H1 (cell line): Measurements from ENCODE around the gene CIPC. TPM values are rescaled to one million over a fixed set of nuclear protein-coding genes. Genes with fewer than 3 reads are reported as not detected.

ENCODE experiments used
- CBX8 ChIP-seq: fragments of 300-800, 300-1000 bp; sonication (generic); IDR thresholded peaks from 2 replicates; pipeline ENCODE4 v1.7.1; 2016; ENCODE audit warnings: low read depth, low read length, borderline replicate concordance
- CHD7 ChIP-seq: fragments of 300-600 bp; sonication (generic); IDR thresholded peaks from 2 replicates; pipeline ENCODE4 v1.7.1; 2012; ENCODE audit warnings: low read length, moderate library complexity, mild to moderate bottlenecking, inconsistent platforms; ENCODE audit not compliant: insufficient replicate concordance
- GABPA ChIP-seq: IDR thresholded peaks from 2 replicates; pipeline ENCODE4 v1.6.1; 2011; ENCODE audit warnings: mild to moderate bottlenecking, low read length, moderate library complexity, borderline replicate concordance; ENCODE audit not compliant: insufficient read depth
- NANOG ChIP-seq: IDR thresholded peaks from 2 replicates; pipeline ENCODE4 v1.6.1; 2011; ENCODE audit warnings: low read length, low read depth, mild to moderate bottlenecking, inconsistent platforms; ENCODE audit not compliant: insufficient read depth, poor library complexity, severe bottlenecking
- NRF1 ChIP-seq: IDR thresholded peaks from 2 replicates; pipeline ENCODE4 v1.6.1; 2011; ENCODE audit warnings: mild to moderate bottlenecking, low read depth, low read length, improper control_type of control experiment
- RBBP5 ChIP-seq: IDR thresholded peaks from 2 replicates; pipeline ENCODE4 v1.7.1; 2012; ENCODE audit warnings: low read depth, mild to moderate bottlenecking, inconsistent platforms, low read length, moderate library complexity, borderline replicate concordance
- SAP30 ChIP-seq: fragments of 300-600 bp; sonication (generic); IDR thresholded peaks from 2 replicates; pipeline ENCODE4 v1.7.1; 2012; ENCODE audit warnings: low read length, moderate library complexity, mild to moderate bottlenecking, inconsistent platforms; ENCODE audit not compliant: insufficient read depth, insufficient replicate concordance
- TCF12 ChIP-seq: IDR thresholded peaks from 2 replicates; pipeline ENCODE4 v1.6.1; 2011; ENCODE audit warnings: low read depth, mild to moderate bottlenecking, low read length
- ZNF274 ChIP-seq: IDR thresholded peaks from 2 replicates; pipeline ENCODE4 v1.7.0; 2012; ENCODE audit warnings: low read length, borderline replicate concordance; ENCODE audit errors: extremely low read depth
- polyA plus RNA-seq, 7 experiments: library from polyadenylated mRNA; depleted of rRNA in 3 of 7; stranded (reverse) in 5 of 7; unstranded in 2 of 7; fragments of >200 nt in 5 of 7; fragments of 200-250 nt in 2 of 7; gene quantifications; 1 replicate in 5 of 7; 2 replicates in 1 of 7; 4 replicates in 1 of 7; pipeline versions ENCODE4 v1.2.1 to v1.2.3, GENCODE V29; 2011 to 2013; ENCODE audit warnings: missing spikeins in 2 of 7, mixed read lengths in 2 of 7
- total RNA-seq: library from RNA; stranded (reverse); fragmentation: NEBNext Ultra II Directional; extraction: Animal tissue kit (Norgen Biotek cat#: 25700); gene quantifications from 2 replicates; pipeline ENCODE4 v1.2.1, GENCODE V29; 2021

Gene CIPC
- total and polyA plus RNA-seq, 2 of the 8 experiments (the other 6 are each of a cell fraction or from before 2014, with no cell fraction given): 13.9 to 32.7 TPM

GRCh38 chr14:77053046-77053841, 44.8 kb upstream of the CIPC start (continued):
- TF ChIP-seq CHD7 (no peak), NRF1 (no peak), TCF12 (no peak), CBX8 (no peak), ZNF274 (no peak), RBBP5 (no peak), GABPA (no peak; the same call in 1 of the 2 replicates), SAP30 (no peak), NANOG (peak; percentile 36)
